ENCODE results near the gene PARVB. TPM values are rescaled to one million over a fixed set of nuclear protein-coding genes. Genes with fewer than 3 reads are reported as not detected.

Gene PARVB
- total and polyA plus RNA-seq, 10 of the 15 experiments (the other 5 are each of a cell fraction or from before 2014, with no cell fraction given) = 5.2 to 264 (median 76.0) TPM

DNA sequence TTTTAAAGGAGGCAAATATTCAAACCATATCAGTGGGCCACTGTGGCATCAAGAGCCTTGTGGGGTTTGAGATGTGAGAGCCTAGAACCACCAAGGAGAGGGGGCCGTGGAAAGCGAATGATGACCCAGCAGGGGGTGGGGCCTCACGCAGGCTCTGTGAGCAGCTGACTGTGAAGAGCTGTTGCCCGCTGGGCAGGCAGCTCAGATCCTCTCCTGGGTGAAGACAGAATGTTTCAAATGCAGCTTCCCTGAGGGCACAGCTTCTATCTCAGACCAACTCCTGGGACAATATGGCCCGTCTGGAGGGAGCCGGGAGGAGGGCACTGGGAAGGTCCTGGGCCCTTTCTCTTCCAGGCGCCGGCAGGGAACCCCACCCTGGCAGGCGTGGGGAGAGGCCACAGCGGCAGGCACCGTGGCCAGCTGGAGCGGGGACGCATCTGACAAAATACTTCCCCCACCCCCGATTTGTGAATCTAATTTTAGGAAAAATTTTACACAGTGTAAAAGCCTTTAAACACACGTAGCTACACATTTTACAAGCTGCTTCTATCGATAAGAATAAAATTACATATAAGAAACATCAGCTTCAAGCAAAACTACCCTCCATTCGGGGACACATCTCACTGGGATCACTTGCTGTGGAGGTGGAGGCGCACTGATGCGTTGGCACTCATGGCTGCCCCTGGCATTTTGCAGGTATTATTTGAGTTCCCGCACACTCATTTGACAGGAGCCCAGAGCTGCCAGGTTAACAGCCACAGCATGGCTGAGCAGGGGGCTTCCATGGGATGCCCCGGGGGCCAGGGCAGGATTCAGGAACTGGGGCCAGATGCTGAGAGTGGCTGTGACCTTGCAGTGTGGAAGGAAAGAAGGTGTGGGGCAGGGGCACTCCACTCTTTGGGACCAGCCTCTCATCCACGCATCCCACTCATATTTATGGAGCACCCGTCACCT lies 196.9 kb downstream of the PARVB start:
- in situ Hi-C loops (cut with MboI) = no loop called here
- no peak for DNase-seq (ENCODE audit: low read depth, low spot score)

More for the DNA sequence above, 196.9 kb downstream of the PARVB start:
- Histone ChIP-seq H4K20me1 (ENCODE audit: control insufficient read depth, insufficient read depth) (no peaks in the 10 kb centered on the region), H3K36me3 (ENCODE audit: control insufficient read depth in 2 of 2, insufficient read depth in 2 of 2, low read length in 1 of 2) (no peaks in the 10 kb centered on the region), H3K9me3 (replicated peaks; ENCODE audit: control insufficient read depth, insufficient read depth, low read length) (no peaks in the 10 kb centered on the region), H2AFZ (ENCODE audit: control insufficient read depth, low read depth, low read length) (no peak overlapping the region), H3K4me3 (no peak overlapping the region), H3K27me3 (replicated peaks in 1 of 2; ENCODE audit: control insufficient read depth in 2 of 2, insufficient read depth in 2 of 2, low read length in 1 of 2) (no peaks in the 10 kb centered on the region; a peak in 1 of 4 replicates), H3K9ac (ENCODE audit: control insufficient read depth, insufficient read depth, low read length) (no peak overlapping the region), H3K4me1 (ENCODE audit: control insufficient read depth, insufficient read depth, low read length) (no peaks in the 10 kb centered on the region), H3K79me2 (ENCODE audit: control insufficient read depth, insufficient read depth, low read length) (no peaks in the 10 kb centered on the region), H3K4me2 (ENCODE audit: control insufficient read depth, insufficient read depth) (no peak overlapping the region), H3K27ac (ENCODE audit: control insufficient read depth, insufficient read depth) (no peak overlapping the region)
- POLR2A ChIA-PET = no interaction called here
- 45% methylated on average over 23 of the region's 23 CpGs for WGBS (ENCODE audit: insufficient coverage, insufficient replicate concordance, low lambda C conversion rate, missing lambda C conversion rate)
- FAIRE-seq = no peak
- no peak for ATAC-seq
- SMC1A ChIA-PET (ENCODE audit: uncharacterized antibody, unreplicated experiment) = interaction anchor here (0.5 kb wide), 1 partner anchor 1947 kb away, joined by 3 read pairs; no protein-coding TSS in a partner anchor
- CTCF ChIA-PET = interaction anchor here (0.5 to 0.6 kb wide), 2 partner anchors 112 to 791 kb away, joined by 3 read pairs; no protein-coding TSS in a partner anchor
- intact Hi-C loops (cut with micrococcal nuclease; ENCODE audit: unreplicated experiment) = no loop called here
- TF ChIP-seq, protein P1, sequence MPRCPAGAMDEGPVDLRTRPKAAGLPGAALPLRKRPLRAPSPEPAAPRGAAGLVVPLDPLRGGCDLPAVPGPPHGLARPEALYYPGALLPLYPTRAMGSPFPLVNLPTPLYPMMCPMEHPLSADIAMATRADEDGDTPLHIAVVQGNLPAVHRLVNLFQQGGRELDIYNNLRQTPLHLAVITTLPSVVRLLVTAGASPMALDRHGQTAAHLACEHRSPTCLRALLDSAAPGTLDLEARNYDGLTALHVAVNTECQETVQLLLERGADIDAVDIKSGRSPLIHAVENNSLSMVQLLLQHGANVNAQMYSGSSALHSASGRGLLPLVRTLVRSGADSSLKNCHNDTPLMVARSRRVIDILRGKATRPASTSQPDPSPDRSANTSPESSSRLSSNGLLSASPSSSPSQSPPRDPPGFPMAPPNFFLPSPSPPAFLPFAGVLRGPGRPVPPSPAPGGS (IDR thresholded peaks at IDR 0.05; ENCODE audit: borderline replicate concordance, insufficient read depth, low read depth, low read length, poor library complexity, severe bottlenecking) = no peak
- TF ChIP-seq SMARCA5 (IDR thresholded peaks at IDR 0.05) = no peak
- no peak for TF ChIP-seq ZBTB11 (CRISPR knock-in tag; IDR thresholded peaks at IDR 0.05)
- no peak for TF ChIP-seq SUZ12 (IDR thresholded peaks at IDR 0.05; ENCODE audit: unreplicated experiment)
- TF ChIP-seq NFYB (IDR thresholded peaks at IDR 0.05; ENCODE audit: insufficient read depth, low read depth, low read length) = no peak
- TF ChIP-seq, protein P2, sequence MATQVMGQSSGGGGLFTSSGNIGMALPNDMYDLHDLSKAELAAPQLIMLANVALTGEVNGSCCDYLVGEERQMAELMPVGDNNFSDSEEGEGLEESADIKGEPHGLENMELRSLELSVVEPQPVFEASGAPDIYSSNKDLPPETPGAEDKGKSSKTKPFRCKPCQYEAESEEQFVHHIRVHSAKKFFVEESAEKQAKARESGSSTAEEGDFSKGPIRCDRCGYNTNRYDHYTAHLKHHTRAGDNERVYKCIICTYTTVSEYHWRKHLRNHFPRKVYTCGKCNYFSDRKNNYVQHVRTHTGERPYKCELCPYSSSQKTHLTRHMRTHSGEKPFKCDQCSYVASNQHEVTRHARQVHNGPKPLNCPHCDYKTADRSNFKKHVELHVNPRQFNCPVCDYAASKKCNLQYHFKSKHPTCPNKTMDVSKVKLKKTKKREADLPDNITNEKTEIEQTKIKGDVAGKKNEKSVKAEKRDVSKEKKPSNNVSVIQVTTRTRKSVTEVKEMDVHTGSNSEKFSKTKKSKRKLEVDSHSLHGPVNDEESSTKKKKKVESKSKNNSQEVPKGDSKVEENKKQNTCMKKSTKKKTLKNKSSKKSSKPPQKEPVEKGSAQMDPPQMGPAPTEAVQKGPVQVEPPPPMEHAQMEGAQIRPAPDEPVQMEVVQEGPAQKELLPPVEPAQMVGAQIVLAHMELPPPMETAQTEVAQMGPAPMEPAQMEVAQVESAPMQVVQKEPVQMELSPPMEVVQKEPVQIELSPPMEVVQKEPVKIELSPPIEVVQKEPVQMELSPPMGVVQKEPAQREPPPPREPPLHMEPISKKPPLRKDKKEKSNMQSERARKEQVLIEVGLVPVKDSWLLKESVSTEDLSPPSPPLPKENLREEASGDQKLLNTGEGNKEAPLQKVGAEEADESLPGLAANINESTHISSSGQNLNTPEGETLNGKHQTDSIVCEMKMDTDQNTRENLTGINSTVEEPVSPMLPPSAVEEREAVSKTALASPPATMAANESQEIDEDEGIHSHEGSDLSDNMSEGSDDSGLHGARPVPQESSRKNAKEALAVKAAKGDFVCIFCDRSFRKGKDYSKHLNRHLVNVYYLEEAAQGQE (IDR thresholded peaks at IDR 0.05; ENCODE audit: low read depth, low read length) = no peak
- no peak for TF ChIP-seq CBFB (IDR thresholded peaks at IDR 0.05; ENCODE audit: low read depth)
- TF ChIP-seq EP300 (IDR thresholded peaks at IDR 0.05; ENCODE audit: borderline replicate concordance in 1 of 2, control insufficient read depth in 1 of 2, low read depth in 2 of 2, low read length in 2 of 2) = no peak
- TF ChIP-seq ZBED1 (IDR thresholded peaks at IDR 0.05; ENCODE audit: borderline replicate concordance) = no peak
- no peak for TF ChIP-seq CREM (IDR thresholded peaks at IDR 0.05; ENCODE audit: low read depth)
- RAD21 ChIA-PET (ENCODE audit: unreplicated experiment) = no interaction called here
- BruUV-seq (replicated peaks) = no TSS peak

Data from GM12878 (cell line).